ENCODE results near the gene SCN9A. TPM values are rescaled to one million over a fixed set of nuclear protein-coding genes. Genes with fewer than 3 reads are reported as not detected.

Gene SCN9A
- total and polyA plus RNA-seq, 2 donors from 2014 or later, result 0.99 to 5.3 TPM

DNA sequence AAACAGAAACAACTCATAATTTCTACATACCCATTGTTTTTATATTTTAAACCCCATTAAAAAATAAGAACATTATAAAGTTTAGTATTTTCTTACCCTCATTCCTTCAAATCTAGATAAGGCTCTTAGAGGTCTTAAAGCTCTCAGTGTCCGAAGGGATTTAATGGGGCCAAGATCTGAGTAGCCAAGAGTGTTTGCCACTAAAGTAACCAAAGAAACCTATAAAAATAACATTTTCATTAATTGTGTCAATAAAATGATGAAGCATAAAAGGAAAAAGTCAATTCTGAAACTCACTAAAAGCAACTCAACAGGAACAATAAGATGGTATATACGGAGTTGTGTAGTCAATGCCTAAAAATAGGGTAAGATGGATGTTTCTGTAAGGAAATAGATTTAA, 142.5 kb downstream of the SCN9A start:
- DNase-seq, result no peak
- TF ChIP-seq, protein P1, sequence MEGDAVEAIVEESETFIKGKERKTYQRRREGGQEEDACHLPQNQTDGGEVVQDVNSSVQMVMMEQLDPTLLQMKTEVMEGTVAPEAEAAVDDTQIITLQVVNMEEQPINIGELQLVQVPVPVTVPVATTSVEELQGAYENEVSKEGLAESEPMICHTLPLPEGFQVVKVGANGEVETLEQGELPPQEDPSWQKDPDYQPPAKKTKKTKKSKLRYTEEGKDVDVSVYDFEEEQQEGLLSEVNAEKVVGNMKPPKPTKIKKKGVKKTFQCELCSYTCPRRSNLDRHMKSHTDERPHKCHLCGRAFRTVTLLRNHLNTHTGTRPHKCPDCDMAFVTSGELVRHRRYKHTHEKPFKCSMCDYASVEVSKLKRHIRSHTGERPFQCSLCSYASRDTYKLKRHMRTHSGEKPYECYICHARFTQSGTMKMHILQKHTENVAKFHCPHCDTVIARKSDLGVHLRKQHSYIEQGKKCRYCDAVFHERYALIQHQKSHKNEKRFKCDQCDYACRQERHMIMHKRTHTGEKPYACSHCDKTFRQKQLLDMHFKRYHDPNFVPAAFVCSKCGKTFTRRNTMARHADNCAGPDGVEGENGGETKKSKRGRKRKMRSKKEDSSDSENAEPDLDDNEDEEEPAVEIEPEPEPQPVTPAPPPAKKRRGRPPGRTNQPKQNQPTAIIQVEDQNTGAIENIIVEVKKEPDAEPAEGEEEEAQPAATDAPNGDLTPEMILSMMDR (IDR thresholded peaks at IDR 0.05; ENCODE audit: borderline replicate concordance, extremely low read depth, insufficient read depth), result no peak
- intact Hi-C loops (cut with DNase I), result no loop called here
- Histone ChIP-seq H3K9me3 (ENCODE audit: control insufficient read depth in 2 of 3, insufficient read depth in 1 of 3, low read length in 3 of 3) (no peaks in the 10 kb centered on the region), H3K27ac (ENCODE audit: low read depth in 2 of 2, low read length in 2 of 2) (no peak overlapping the region), H3K27me3 (ENCODE audit: control insufficient read depth, insufficient read depth, low read length) (no peaks in the 10 kb centered on the region), H3K4me3 (ENCODE audit: low read length in 3 of 3) (no peak overlapping the region), H3K4me1 (ENCODE audit: control insufficient read depth in 2 of 3, insufficient read depth in 2 of 3, low read depth in 1 of 3, low read length in 3 of 3) (peaks cover 0 to 15% (median 3%) of the 10 kb centered on the region in 3 donors), H3K9ac (ENCODE audit: low read length in 3 of 3) (no peak overlapping the region), H3K36me3 (ENCODE audit: control insufficient read depth in 2 of 3, insufficient read depth in 3 of 3, low read length in 3 of 3) (no peaks in the 10 kb centered on the region)
- no peak for FAIRE-seq

DNA sequence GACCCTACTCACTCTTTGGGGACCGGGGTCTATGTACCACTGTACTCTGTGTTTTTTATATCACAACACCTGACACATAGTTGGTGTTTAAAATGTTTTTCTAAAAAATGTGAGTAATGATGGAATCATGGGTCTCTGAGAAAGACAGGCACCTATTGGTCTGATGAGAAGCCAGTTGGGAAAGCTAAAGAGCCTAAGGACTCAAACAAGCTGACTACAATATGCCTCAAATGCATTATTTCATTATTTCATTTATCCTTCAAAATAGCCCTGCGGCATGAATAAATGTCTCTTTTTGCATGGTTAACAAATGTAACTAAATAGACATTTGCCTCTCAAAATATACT, 145.0 kb downstream of the SCN9A start:
- Histone ChIP-seq H3K9ac (ENCODE audit: low read length in 3 of 3) (no peak overlapping the region), H3K4me1 (ENCODE audit: control insufficient read depth in 2 of 3, insufficient read depth in 2 of 3, low read depth in 1 of 3, low read length in 3 of 3) (peaks cover 0 to 15% (median 3%) of the 10 kb centered on the region in 3 donors), H3K27ac (ENCODE audit: low read depth in 2 of 2, low read length in 2 of 2) (peak overlapping the region in 1 of 2 donors; percentile 84), H3K27me3 (ENCODE audit: control insufficient read depth, insufficient read depth, low read length) (no peaks in the 10 kb centered on the region), H3K4me3 (ENCODE audit: low read length in 3 of 3) (no peak overlapping the region), H3K36me3 (ENCODE audit: control insufficient read depth in 2 of 3, insufficient read depth in 3 of 3, low read length in 3 of 3) (no peaks in the 10 kb centered on the region), H3K9me3 (ENCODE audit: control insufficient read depth in 2 of 3, insufficient read depth in 1 of 3, low read length in 3 of 3) (no peaks in the 10 kb centered on the region)
- TF ChIP-seq, protein P1 (IDR thresholded peaks at IDR 0.05; ENCODE audit: borderline replicate concordance, extremely low read depth, insufficient read depth), result no peak
- DNase-seq (no peak), FAIRE-seq (no peak)
- intact Hi-C loops (cut with DNase I), result no loop called here

DNA sequence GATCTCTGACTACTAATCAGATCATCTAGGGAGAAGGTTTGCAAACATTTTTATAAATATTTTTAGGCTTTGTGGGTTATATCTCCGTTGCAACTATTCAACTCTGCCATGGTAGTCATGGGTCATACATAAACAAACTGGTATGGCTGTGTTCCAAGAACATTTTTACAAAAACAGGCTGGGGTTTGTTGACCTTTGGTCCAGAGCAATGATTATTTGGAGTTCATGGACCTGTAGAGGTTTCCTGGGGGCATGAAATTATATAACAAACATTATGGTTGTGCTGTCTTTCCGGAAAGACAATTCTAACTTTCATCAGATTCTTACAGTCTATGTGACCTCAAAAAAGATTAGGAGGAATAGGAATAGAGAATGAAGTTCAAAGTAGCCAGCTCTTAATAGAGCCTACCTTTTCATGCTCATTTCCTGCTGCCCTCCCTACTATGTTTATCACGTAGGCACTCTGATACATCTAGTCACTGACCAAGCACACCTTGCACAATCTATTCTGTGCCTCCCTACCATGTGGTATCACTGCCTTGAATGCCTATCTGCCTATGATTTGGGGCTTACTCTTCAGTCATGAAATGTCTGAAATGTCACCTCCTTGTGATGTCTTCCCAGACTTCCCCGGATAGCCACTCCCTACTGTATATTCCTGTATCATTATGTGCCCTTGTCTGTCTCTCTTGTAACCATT, 145.6 kb downstream of the SCN9A start:
- DNase-seq, result peak in 1 of 5 donors; percentile 2
- intact Hi-C loops (cut with DNase I), result no loop called here
- Histone ChIP-seq H3K36me3 (ENCODE audit: control insufficient read depth in 2 of 3, insufficient read depth in 3 of 3, low read length in 3 of 3) (no peaks in the 10 kb centered on the region), H3K27me3 (ENCODE audit: control insufficient read depth, insufficient read depth, low read length) (no peaks in the 10 kb centered on the region), H3K4me1 (ENCODE audit: control insufficient read depth in 2 of 3, insufficient read depth in 2 of 3, low read depth in 1 of 3, low read length in 3 of 3) (peaks cover 0 to 15% (median 3%) of the 10 kb centered on the region in 3 donors), H3K9me3 (ENCODE audit: control insufficient read depth in 2 of 3, insufficient read depth in 1 of 3, low read length in 3 of 3) (no peaks in the 10 kb centered on the region), H3K27ac (ENCODE audit: low read depth in 2 of 2, low read length in 2 of 2) (peak overlapping the region in 1 of 2 donors; percentile 84), H3K9ac (ENCODE audit: low read length in 3 of 3) (no peak overlapping the region), H3K4me3 (ENCODE audit: low read length in 3 of 3) (peak overlapping the region in 1 of 3 donors; percentile 36)
- FAIRE-seq, result no peak
- TF ChIP-seq, protein P1 (IDR thresholded peaks at IDR 0.05; ENCODE audit: borderline replicate concordance, extremely low read depth, insufficient read depth), result no peak
